Measurements from ENCODE around the gene RRBP1.

GRCh38 chr20:17671565-17671964, 10.5 kb downstream of the RRBP1 start:
- no peak for TF ChIP-seq POLR2A (IDR thresholded peaks at IDR 0.05)
- TF ChIP-seq EP300 (IDR thresholded peaks at IDR 0.05): no peak
